Middle frontal gyrus (tissue), 1 donor: ENCODE measurements around the gene SH3GL1.

ENCODE experiments used
- DNase-seq: peaks from one replicate; pipeline ENCODE4 v3.0.0-alpha.2; 2015; ENCODE audit warnings: low spot score; ENCODE audit errors: extremely low spot score

SH3GL1 gene

DNA sequence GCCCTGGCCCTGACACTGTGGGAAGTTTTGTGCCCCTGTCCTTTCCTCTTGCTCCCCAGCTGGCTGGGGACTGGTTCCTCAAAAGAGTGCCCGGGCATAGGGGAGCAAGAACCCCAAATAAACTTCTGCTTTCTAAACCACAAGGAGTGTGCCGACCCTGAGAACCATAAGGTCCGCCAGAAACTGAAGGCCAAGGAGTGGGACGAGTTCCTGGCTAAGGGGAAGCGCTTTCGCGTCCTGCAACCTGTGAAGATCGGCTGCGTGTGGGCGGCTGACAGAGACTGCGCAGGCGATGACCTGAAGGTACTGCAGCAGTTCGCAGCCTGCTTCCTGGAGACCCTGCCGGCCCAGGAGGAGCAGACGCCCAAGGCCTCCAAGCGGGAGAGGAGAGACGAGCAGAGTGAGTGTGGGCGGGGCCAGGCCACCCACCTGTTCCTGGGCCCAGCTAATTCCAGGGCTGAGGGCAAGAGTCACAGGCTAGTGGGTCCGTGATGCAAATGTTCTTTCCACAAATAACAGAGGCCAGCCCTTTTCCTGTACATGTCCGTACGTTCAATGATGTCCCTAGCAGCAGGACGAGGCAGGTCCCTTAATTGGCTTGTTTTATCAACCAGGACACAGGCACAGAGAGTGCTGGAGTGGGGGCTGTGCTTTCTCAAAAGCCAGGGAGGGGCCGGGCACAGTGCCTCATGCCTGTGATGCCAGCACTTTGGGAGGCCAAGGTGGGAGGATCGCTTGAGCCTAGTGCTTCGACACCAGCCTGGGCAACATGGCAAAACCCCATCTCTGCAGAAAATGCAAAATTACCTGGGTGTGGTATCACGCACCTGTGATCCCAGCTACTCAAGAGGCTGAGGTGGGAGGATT, 31.7 kb upstream of the SH3GL1 start:
- no peak for DNase-seq

DNA sequence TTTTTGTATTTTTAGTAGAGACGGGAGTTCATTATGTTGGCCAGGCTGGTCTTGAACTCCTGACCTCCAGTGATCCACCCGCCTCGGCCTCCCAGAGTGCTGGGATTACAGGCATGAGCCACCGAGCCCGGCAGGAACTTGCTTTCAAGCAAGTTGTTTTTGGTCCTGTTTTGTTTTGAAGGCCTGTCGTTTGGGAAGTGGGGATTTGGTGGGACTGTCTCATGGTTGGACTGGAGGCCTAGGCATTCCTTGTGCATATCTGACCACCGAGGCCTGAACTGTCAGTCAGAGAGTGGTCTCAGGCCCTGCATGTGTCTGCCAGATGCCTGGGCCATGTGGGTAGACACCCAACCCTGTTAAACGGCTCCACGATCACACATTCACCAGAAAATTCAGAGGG, 30.9 kb upstream of the SH3GL1 start:
- DNase-seq, result no peak

DNA sequence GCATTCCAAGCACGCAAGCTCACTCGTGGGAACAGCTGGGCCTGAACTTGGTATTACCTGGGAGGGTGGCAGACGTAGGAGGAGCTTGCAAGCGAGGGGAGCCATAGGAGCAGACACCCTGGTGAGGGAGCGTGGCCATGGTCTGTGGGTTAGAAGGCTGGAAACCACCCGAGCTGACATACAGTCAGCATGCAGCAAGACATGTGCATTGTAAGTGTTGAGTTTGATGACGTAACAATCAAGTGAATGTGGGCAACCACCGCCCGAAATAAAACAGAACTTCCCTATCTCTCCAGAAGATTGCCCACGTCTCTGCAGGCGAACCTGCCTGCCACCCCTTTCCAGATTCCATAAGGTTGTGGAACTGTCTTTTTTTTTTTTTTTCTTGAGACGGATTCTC, 30.4 kb upstream of the SH3GL1 start:
- no peak for DNase-seq

DNA sequence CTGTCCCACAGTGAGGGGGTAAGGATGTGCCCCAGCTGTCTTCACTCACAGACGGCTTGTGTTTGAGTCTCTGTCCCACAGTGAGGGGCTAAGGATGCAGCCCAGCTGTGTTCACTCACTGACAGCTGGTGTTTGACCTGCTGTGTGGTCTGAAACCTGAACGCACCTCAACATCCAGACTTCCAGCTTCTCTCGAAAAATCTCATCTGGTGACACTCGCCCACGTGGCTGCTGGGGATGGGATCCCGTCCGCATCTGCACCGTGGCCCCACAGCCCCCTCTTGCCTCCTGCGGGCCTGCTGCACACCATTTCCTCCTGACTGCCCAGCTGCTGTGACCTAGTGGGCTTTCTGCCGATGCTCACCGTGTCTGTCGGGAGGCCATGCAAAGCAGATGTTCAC, 29.4 kb upstream of the SH3GL1 start:
- DNase-seq, result no peak

- no peak for DNase-seq
These were observed 28.9 kb upstream of the SH3GL1 start for GRCh38 chr19:4429256-4429655.

GRCh38 chr19:4428326-4428975, 28.1 kb upstream of the SH3GL1 start:
- DNase-seq, result no peak

GRCh38 chr19:4425537-4425936, 25.2 kb upstream of the SH3GL1 start:
- DNase-seq, result no peak

DNA sequence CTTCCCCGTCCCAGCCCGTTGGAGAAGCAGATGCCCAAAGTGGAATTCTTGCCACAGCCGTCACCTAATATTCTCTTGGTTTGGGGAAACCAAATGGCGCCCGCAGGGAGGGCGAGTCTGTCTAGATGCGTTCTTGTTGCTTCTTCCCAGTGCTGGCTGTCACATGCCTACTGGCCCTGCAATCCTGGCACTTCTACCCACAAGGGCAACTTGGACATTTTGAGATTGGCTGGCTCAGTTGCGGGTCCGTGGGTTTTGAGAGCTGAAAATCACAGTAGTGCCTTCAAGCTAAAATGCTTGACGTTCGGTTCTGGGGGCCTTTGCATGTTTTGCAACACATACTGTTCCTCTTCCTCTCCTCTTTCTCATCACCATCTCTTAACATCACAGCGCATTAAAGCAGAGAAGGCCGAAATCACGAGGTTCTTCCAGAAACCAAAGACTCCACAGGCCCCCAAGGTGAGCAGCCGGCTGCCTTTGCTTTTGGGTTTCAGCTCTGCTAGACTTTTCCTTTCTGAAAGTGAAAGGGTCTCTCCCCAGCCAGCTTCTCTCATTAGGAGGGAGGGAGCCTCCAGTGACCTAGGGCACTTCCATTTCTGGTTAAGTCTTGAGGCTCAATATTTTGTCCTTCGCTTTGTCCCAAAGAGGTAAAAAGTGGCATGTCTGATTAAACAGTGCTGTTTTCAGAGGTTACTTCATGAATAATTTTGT, 23.2 kb upstream of the SH3GL1 start:
- no peak for DNase-seq

- no peak for DNase-seq
These were observed 15.9 kb upstream of the SH3GL1 start for GRCh38 chr19:4416268-4416667.

DNA sequence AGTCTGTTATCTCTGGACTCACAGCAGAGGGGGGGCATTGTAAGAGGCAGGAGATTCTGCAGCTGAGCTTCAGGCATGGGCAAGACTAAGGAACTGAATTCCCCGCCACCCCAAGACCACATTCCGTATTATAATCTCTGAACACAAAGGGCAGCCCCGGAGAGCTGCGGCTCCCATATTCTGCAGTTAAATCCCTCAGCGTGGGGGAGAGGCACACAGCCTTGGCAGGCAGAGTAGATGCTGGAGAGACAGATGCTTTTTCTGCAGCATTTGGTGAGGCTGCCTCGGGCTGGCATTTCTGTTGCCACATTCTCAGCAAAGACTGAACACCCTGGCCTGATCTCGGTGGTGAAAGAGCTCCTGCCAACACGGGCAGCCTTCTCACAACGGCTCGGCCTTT, 15.0 kb upstream of the SH3GL1 start:
- DNase-seq, result peak; percentile 56

- DNase-seq, result no peak
These were observed 14.5 kb upstream of the SH3GL1 start for GRCh38 chr19:4414800-4415321.

DNA sequence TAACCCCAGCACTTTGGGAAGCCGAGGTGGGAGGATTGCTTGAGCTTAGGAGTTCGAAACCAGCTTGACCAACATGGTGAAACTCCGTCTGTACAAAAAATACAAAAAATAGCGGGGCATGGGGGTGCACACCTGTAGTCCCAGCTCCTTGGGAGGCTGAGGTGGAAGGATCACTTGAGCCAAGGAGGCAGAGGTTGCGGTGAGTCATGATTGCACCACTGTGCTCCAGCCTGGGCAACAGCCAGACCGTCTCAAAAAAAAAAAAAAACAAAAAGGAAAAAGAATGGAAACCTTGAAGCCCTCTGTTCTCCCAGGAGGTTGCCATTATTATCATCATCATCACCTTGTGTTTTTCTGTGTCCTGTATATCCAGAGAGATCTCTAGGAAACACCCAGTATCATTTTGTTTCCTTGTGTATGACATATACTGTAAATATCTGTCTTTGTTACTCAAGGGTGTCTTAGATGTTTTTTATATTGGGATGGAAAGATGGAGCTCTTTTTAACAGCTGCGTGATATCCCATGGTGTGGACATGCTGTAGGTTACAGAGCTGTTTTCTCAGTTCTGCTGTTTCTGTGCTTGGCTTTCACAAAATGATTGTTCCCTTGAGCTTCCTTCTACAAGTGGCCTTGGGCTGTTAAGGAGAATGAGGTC, 13.9 kb upstream of the SH3GL1 start:
- no peak for DNase-seq

DNA sequence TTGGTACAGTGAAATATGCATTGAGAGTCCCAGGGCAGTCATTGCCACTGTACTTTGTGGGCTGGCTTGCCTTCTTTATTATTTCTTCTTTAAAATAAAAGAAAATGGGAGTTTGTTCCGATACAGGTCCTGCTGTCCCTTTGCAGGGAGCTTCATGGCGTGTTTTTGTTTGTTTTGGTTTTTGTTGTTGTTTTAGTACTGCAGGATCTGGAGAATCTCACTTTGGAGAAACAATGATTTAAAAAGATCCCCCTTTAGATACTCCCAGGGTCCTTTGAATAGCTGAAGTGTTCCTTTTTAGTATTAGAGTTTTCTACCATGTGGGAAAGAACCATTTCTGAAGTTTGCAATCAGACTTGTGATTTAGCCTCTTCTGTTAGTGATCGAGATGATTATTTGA, 13.2 kb upstream of the SH3GL1 start:
- DNase-seq, result no peak

DNA sequence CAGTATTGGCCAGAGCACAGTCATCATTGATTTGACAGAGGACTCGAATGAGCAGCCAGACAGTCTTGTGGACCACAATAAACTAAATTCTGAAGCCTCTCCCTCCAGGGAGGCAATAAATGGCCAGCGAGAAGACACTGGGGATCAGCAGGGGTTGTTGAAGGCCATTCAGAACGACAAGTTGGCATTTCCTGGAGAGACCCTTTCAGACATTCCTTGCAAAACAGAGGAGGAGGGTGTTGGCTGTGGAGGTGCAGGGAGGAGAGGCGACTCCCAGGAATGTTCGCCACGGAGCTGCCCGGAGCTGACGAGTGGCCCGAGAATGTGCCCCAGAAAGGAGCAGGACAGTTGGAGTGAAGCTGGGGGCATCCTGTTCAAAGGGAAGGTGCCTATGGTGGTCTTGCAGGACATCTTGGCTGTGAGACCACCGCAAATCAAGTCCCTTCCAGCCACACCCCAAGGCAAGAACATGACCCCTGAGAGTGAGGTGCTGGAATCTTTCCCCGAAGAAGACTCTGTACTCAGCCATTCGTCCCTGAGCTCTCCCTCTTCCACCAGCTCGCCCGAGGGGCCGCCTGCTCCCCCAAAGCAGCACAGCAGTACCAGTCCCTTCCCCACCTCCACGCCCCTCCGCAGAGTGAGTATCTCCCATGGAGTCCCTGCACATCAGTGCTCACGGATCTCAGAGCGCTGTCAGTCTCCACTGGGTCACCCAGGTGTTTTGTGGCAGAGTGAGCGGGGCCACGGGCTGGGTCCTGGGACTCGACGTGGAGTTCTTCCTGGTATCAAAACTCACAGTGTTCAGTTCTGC, 9.0 kb upstream of the SH3GL1 start:
- DNase-seq, result no peak

- no peak for DNase-seq
These were observed 6.3 kb upstream of the SH3GL1 start for GRCh38 chr19:4406626-4407025.

DNA sequence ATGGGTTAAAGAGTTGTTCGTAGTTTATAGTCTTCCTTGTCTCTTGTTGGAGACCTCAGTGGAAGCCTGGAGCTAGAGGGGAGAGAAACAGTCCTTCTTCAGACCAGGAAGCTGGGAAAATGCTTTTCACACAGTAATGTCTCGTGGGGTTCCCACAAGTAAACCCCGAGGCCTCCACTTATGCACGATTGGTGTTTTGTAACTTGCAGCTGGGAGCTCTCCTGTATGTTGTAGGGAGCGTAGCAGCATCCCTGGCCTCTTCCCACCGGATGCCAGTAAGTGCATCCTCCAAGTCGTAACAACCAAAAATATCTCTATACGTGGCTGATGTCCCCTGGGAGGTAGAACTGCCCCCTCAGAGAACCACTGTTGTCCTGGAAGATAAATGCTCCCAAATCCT, 5.6 kb upstream of the SH3GL1 start:
- no peak for DNase-seq

GRCh38 chr19:4403005-4403761, 2.8 kb upstream of the SH3GL1 start:
- DNase-seq, result no peak

DNA sequence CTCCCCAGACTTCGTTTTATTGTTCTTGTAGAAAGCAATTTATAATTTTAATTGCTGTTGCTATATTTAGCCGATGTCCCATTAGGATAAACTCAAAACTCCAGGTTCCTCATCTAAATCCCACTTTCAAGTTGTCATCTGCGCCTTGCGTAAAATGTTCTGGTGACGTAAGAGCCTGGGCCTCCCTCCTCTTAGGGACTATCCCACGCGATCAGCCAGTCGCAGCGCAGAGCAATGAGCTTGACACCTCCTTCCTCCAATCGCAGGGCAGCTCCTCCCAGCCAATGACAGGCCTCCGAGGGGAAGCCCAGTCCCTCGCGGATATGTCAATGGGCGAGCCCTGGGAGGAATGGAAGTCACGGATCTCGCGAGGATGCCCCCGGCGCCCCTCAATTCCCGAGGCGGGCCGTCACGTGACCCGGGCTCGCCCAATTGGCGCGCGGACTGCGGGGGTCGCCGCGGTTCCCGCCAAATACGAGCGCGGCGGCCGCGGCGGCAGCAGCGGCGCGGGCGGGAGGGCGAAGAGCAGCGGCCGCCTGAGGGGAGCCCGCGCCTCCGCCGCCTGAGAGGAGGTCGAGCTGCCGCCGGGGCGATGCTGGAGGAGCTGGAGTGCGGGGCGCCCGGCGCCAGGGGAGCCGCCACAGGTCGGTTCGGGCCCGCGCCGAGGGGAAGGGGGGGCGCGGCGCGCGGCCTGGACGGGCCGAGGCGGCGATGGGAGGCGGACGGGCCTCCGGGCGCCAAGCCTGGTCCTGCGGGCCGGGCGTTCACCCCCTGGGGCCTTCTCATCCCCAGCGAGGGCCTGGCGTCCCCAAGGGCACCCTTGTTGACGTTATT, 2.0 kb upstream of the SH3GL1 start, which contains the start of gene CHAF1A:
Gene CHAF1A, plus strand, starts transcription at position 470 of the 834 bp plus-strand sequence. Its CDS starts 123 bp downstream, at position 593.
- peak; percentile 100 for DNase-seq

DNA sequence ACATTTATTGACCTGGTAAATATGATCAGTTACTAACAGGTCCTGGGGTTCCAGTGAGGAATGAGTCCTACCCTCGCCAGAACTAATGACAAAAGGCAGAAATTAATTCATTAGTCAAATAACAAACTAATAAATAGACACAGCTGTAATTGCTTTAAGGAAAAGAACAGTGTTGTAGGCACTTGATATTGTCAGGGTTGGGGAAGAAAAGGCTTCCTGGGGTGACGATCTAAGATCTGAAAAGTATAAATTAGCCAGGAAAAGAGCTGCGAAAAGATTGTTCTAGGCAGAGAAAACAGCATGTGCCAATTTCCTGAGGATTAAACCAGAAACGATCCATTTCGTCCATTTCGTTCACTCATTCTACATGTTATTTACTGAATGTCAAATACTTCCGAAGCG, 1.4 kb upstream of the SH3GL1 start:
- DNase-seq, result no peak
